Measurements from ENCODE around the gene DIS3L. TPM values are rescaled to one million over a fixed set of nuclear protein-coding genes. Genes with fewer than 3 reads are reported as not detected.
"Not testable (repeated sequence)": the region's sequence is repeated elsewhere in the genome, so short reads cannot be mapped to it uniquely, and the experiment has no call there.

DIS3L gene
- total RNA-seq, 1 experiment from 2014 or later: 33.3 TPM

GRCh38 chr15:66306381-66306780 is 13.0 kb downstream of the DIS3L start:
- no peak for DNase-seq (ENCODE audit: extremely low read depth, low read depth)

GRCh38 chr15:66308531-66308930 is 15.2 kb downstream of the DIS3L start:
- no peak for DNase-seq (ENCODE audit: extremely low read depth, low read depth)

GRCh38 chr15:66309828-66310227 is 16.5 kb downstream of the DIS3L start:
- no peak for DNase-seq (ENCODE audit: extremely low read depth, low read depth)

- no peak for DNase-seq (ENCODE audit: extremely low read depth, low read depth)
Observed at GRCh38 chr15:66310786-66311185, 17.4 kb downstream of the DIS3L start.

GRCh38 chr15:66312144-66312543 is 18.8 kb downstream of the DIS3L start:
- no peak for DNase-seq (ENCODE audit: extremely low read depth, low read depth)

- no peak for DNase-seq (ENCODE audit: extremely low read depth, low read depth)
Observed at GRCh38 chr15:66323312-66323928, 30.1 kb downstream of the DIS3L start.

- DNase-seq (ENCODE audit: extremely low read depth, low read depth): no peak
Observed at GRCh38 chr15:66326051-66326450, 32.7 kb downstream of the DIS3L start.

- no peak for DNase-seq (ENCODE audit: extremely low read depth, low read depth)
Observed at GRCh38 chr15:66327736-66328135, 34.4 kb downstream of the DIS3L start.

- DNase-seq (ENCODE audit: extremely low read depth, low read depth): no peak
Observed at GRCh38 chr15:66328771-66329170, 35.4 kb downstream of the DIS3L start.

GRCh38 chr15:66348530-66348929 is 55.2 kb downstream of the DIS3L start:
- not testable (repeated sequence) for DNase-seq (ENCODE audit: extremely low read depth, low read depth)

- no peak for DNase-seq (ENCODE audit: extremely low read depth, low read depth)
Observed at GRCh38 chr15:66356077-66356358, 62.6 kb downstream of the DIS3L start.

GRCh38 chr15:66356359-66357236 is 63.2 kb downstream of the DIS3L start, which contains the start of gene TIPIN:
Gene TIPIN, minus strand, starts transcription at chr15:66356685. Its CDS starts 3,738 bp downstream, at chr15:66352947.
- peak; percentile 88 for DNase-seq (ENCODE audit: extremely low read depth, low read depth)

GRCh38 chr15:66359740-66360139 is 66.4 kb downstream of the DIS3L start:
- DNase-seq (ENCODE audit: extremely low read depth, low read depth): no peak

- not testable (repeated sequence) for DNase-seq (ENCODE audit: extremely low read depth, low read depth)
Observed at GRCh38 chr15:66361745-66362460, 68.5 kb downstream of the DIS3L start.

GRCh38 chr15:66362776-66363175 is 69.4 kb downstream of the DIS3L start:
- no peak for DNase-seq (ENCODE audit: extremely low read depth, low read depth)

- DNase-seq (ENCODE audit: extremely low read depth, low read depth): no peak
Observed at GRCh38 chr15:66364944-66365528, 71.7 kb downstream of the DIS3L start.

GRCh38 chr15:66369773-66370651 is 76.6 kb downstream of the DIS3L start:
- no peak for DNase-seq (ENCODE audit: extremely low read depth, low read depth)

- DNase-seq (ENCODE audit: extremely low read depth, low read depth): no peak
Observed at GRCh38 chr15:66374179-66374578, 80.8 kb downstream of the DIS3L start.

GRCh38 chr15:66378814-66379430 is 85.6 kb downstream of the DIS3L start:
- no peak for DNase-seq (ENCODE audit: extremely low read depth, low read depth)

GRCh38 chr15:66381376-66381775 is 88.0 kb downstream of the DIS3L start:
- not testable (repeated sequence) for DNase-seq (ENCODE audit: extremely low read depth, low read depth)

Measured in NCI-H460 (cell line).